ENCODE measurements around the gene KRTAP13-3.
A peak's percentile ranks its signal among the peaks of the same experiment; 100 is the strongest.

The KRTAP13-3 gene, protein sequence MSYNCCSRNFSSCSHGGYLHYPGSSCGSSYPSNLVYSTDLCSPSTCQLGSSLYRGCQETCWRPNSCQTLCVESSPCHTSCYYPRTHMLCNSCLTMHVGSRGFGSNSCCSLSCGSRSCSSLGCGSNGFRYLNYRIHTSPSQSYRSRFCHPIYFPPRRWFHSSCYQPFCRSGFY

DNA sequence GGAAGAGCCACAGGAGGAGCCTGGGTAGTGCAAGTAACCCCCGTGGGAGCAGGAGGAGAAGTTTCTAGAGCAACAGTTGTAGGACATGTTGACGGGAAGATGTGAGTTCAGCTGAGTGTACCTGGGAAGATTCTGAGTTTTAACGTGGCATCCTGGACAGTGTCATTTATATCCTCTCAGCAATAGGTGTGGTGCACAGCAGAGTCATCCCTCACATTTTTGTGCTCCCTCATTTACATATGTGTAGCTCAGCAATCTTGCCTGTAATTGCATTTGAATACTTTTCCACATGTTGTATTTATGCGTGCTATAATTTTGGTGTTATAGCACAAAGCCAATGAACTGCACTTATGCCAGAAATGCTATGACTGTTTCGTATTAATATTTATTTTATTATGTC is at the start of gene KRTAP13-3:
Gene KRTAP13-3, minus strand, starts transcription at position 101 of the 400 bp plus-strand sequence. Its CDS starts 14 bp downstream, at position 87.
- DNase-seq, result no peak

GRCh38 chr21:30468900-30469714 is 43.4 kb upstream of the KRTAP13-3 start:
- DNase-seq, result no peak

- no peak for DNase-seq
Measured at GRCh38 chr21:30463713-30464112, 38.0 kb upstream of the KRTAP13-3 start.

DNA sequence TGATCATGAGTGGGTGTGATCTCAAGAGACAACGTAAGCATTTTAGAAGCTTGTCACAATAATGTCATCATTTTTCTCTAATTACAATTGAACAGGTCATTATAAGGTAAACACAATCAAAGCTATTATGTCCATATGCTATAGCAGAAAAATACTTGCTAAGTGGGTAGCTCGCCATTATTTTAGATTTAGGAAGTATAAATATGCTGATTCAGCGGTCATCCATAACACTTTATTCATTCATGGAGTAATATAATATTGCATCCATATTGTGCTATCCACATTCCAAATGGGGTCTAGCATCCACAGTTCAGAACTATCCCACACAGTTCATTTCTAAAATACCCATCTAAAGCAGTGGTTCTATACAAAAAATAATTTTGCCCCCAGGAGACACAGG is 22.8 kb upstream of the KRTAP13-3 start:
- no peak for DNase-seq

GRCh38 chr21:30447056-30447455 is 21.3 kb upstream of the KRTAP13-3 start:
- DNase-seq, result no peak

GRCh38 chr21:30444204-30444603 is 18.5 kb upstream of the KRTAP13-3 start:
- no peak for DNase-seq

- no peak for DNase-seq
Measured at GRCh38 chr21:30443226-30443625, 17.5 kb upstream of the KRTAP13-3 start.

DNA sequence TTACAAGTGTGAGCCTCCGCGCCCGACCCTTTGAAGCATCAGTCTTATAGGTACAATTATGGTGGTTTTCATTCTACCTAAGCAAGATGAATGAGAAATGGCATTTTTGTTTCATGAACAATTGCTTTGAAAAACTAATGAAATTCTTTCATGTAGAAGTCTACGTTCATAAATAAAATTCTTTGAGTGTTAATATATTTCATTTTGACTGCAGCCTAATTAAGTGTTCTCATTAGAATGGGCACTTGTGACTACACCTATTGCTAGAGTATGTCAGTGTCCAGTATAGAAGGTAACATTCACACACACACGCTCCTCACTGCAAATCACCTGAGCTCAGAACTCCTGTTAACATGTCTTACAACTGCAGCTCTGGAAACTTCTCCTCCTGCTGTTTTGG is 14.2 kb upstream of the KRTAP13-3 start, which contains the start of gene KRTAP15-1:
Gene KRTAP15-1, plus strand, starts transcription at position 301 of the 400 bp plus-strand sequence. Its CDS starts 53 bp downstream, at position 354.
- DNase-seq, result no peak

DNA sequence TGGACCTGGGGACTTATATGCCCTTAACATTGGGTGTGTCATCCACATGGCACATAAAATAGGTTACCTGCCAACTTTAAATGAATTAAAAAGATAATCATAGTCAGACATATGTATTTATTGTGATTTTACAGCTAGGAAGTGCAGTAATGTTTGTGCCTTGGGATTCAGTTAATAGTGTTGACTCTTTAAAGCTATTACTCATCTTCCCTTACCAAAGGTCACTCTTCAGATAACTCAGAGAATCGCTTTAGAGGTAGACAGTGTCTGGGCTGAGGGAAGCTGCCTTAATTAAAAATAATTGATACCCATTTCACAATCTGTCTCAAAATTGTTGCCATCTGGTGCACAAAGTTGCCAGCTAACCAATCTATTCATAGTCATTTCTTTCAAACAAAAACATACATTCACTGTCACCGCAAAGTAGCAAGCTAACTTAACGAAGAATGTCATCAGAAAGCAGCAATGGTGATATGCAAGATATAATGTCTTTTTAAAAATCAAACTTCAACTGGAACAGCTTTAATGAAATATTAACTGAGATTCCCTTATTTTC is 11.4 kb upstream of the KRTAP13-3 start:
- DNase-seq, result no peak

DNA sequence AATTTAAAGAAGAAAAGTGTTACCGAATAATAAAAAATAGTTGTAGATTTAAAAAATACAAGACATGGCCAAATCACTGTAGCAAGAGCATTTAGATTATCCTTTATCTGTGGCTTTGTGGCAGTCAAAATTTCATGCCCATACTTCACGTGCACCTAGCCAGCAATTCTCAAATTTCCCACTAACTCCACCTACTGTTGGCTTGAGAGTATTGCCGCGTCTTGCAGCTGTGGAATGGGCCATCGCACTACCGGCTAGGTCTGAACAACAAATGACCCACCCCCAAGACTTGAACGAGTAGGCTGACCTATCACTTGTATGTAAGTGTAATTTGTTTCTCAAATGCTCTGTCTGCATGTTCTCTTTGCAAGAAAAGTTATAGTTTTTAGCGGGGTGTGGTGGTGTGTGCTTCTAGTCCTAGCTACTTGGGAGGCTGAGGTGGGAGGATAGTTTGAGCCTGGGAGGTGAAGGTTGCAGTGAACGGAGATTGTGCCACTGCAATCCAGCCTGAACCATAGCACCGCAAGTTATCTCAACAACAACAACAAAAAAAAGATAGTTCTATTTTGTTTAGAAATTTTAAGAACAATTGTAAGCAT is 8.4 kb upstream of the KRTAP13-3 start:
- peak in 2 of 56 donors; percentile 0 to 5 for DNase-seq

DNA sequence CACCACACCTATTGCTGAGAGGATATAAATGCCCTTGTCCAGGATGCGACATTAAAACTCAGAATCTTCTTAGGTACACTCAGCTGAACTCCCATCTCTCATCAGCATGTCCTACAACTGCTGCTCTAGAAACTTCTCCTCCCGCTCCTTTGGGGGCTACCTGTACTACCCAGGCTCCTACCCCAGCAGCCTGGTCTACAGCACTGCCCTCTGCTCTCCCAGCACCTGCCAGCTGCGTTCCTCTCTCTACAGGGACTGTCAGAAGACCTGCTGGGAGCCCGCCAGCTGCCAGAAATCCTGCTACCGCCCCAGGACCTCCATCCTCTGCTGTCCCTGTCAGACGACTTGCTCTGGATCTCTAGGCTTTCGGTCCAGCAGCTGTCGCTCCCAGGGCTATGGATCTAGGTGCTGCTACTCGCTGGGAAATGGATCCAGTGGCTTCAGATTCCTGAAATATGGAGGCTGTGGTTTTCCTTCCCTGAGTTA is 4.5 kb upstream of the KRTAP13-3 start, which contains the start of gene KRTAP13-4:
Gene KRTAP13-4, plus strand, starts transcription at position 51 of the 486 bp plus-strand sequence. Its CDS starts 56 bp downstream, at position 107.
- DNase-seq, result no peak

- DNase-seq, result no peak
Measured at GRCh38 chr21:30426731-30427130, 1.0 kb upstream of the KRTAP13-3 start.

- DNase-seq, result no peak
Measured at GRCh38 chr21:30415993-30416392, 9.7 kb downstream of the KRTAP13-3 start.

GRCh38 chr21:30408782-30409494 is 16.8 kb downstream of the KRTAP13-3 start:
- no peak for DNase-seq

DNA sequence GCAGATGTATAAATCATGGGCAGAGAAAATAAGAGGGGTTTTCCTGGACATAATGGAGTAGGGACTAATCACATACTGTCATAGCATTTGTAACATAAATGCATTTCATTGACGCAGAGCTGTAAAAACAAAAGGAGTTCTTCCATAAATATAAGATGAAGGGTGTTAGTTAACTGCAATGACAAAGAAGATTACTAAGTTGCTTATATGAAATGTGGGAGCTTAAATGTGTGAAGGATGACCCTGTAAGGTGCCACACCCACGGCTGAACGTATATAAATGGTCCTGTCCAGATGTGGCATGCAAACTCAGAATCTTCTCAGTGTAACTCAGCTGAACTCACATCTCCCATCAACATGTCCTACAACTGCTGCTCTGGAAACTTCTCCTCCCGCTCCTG is 30.0 kb downstream of the KRTAP13-3 start, which contains the start of gene KRTAP13-1:
Gene KRTAP13-1, plus strand, starts transcription at position 301 of the 400 bp plus-strand sequence. Its CDS starts 56 bp downstream, at position 357.
- no peak for DNase-seq

DNA sequence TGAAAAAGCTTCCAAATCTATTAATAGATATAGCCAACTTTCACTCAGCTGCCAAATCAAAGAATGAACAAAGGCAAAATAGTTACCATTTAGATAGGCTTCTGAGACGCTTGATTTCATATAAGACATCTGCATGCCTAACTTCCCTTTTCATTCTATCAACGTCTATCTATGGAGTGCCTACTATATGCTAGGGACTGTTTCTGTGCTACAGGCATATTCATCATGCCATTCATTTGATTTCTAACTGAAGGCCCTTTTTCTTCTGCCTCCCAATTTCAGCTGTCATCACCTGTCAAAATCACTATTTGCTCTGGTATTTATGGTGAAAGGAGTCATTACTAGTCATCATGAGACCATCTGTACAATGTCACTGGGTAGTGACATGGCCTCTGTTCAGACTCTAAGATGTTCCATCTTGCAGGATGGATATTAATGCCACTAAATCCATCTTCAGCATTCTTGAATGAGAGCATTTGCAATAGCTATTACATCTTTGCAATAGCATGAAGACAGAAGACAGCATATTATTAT is 34.2 kb downstream of the KRTAP13-3 start:
- DNase-seq, result no peak

GRCh38 chr21:30382201-30382600 is 43.5 kb downstream of the KRTAP13-3 start:
- DNase-seq, result no peak

Measured in nucleus accumbens (tissue), 56 donors.